K562 (cell line): Measurements from ENCODE around the gene ZNF384. TPM values are rescaled to one million over a fixed set of nuclear protein-coding genes. Genes with fewer than 3 reads are reported as not detected.
A peak's percentile ranks its signal among the peaks of the same experiment; 100 is the strongest.

ENCODE experiments used
- ATAC-seq: fragments of 200-7000 bp; cut with Tn5 transposase; 3 replicates; pipeline ENCODE4 v1.9.1; 2020; ENCODE audit warnings: moderate library complexity
- BruUV-seq: library from RNA; stranded (reverse); fragments of 400-500 nt; replicated peaks from 2 replicates; lab custom pipeline; 2021; lab: Mats Ljungman, UMichigan
- CTCF ChIA-PET: fragments of 300-600 bp; formaldehyde crosslinking; extraction: SDS; loops from one replicate; lab custom pipeline; 2021; ENCODE audit warnings: low intra/inter-chr PET ratio; lab: Yijun Ruan, JAX
- POLR2A ChIA-PET: fragments of 300-600, 350-650 bp; sonication (Branson Sonifier 250); formaldehyde crosslinking; extraction: SDS; loops from one replicate; lab custom pipeline; 2021; ENCODE audit warnings: antibody characterized with exemption, inconsistent platforms; lab: Yijun Ruan, JAX
- DNase-seq, 4 experiments: peaks; one replicate each; pipeline versions ENCODE4 v3.0.0 to v3.0.0-alpha.2; 2011 to 2018; ENCODE audit warnings: low spot score in 3 of 4, mixed read lengths in 3 of 4; ENCODE audit errors: extremely low read depth in 1 of 4
- FAIRE-seq: peaks from 2 replicates; lab custom pipeline; 2011; peaks lifted over from hg19 to GRCh38; lab: Jason Lieb, UNC
- H2AFZ ChIP-seq: 2 replicates; pipeline ENCODE4 v1.6.0; 2011; ENCODE audit warnings: low read depth, low read length, control low read depth, inconsistent platforms
- H3K27ac ChIP-seq: fragments of 200-600 bp; 3 replicates; pipeline ENCODE4 v1.8.0; 2011; ENCODE audit warnings: low read depth, mild to moderate bottlenecking, control low read depth, inconsistent platforms, low read length, moderate library complexity, mixed read lengths; ENCODE audit errors: extremely low read depth
- H3K27me3 ChIP-seq, 2 experiments: fragments of 300-600 bp in 1 of 2; 2 replicates in 1 of 2; 3 replicates in 1 of 2; pipeline versions ENCODE4 v1.6.0 to v1.8.0; 2011; ENCODE audit warnings: inconsistent platforms in 2 of 2, low read length in 2 of 2, mild to moderate bottlenecking in 1 of 2, mixed read lengths in 1 of 2, moderate library complexity in 1 of 2; ENCODE audit not compliant: control insufficient read depth in 2 of 2, insufficient read depth in 2 of 2
- H3K36me3 ChIP-seq: fragments of 300-600 bp; 3 replicates; pipeline ENCODE4 v1.8.0; 2011; ENCODE audit warnings: mild to moderate bottlenecking, low read length, inconsistent platforms; ENCODE audit not compliant: control insufficient read depth, insufficient read depth
- H3K4me1 ChIP-seq, 2 experiments: fragments of 200-600 bp in 1 of 2; replicated peaks in 1 of 2; 2 replicates in 1 of 2; 3 replicates in 1 of 2; pipeline versions ENCODE4 v1.5.1 to v1.8.0; 2011; ENCODE audit warnings: inconsistent platforms in 2 of 2, low read length in 2 of 2, mild to moderate bottlenecking in 1 of 2, mixed read lengths in 1 of 2, moderate library complexity in 1 of 2; ENCODE audit not compliant: control insufficient read depth in 2 of 2, insufficient read depth in 2 of 2
- H3K4me2 ChIP-seq: 2 replicates; pipeline ENCODE4 v1.6.1; 2011; ENCODE audit warnings: low read length, control low read depth, inconsistent platforms, mixed read lengths; ENCODE audit not compliant: insufficient read depth
- H3K4me3 ChIP-seq: fragments of 200-600 bp; sonication (generic), shearing (Covaris generic); 2 replicates; pipeline ENCODE4 v1.5.1; 2016; ENCODE audit warnings: control low read depth, inconsistent platforms
- H3K79me2 ChIP-seq: fragments of 200-600 bp; 3 replicates; pipeline ENCODE4 v1.8.0; 2011; ENCODE audit warnings: low read length, inconsistent platforms; ENCODE audit not compliant: control insufficient read depth, insufficient read depth
- H3K9ac ChIP-seq, 2 experiments: 2 replicates each; pipeline versions ENCODE4 v1.6.0 to v1.6.1; 2011; ENCODE audit warnings: low read depth in 2 of 2, low read length in 2 of 2, control low read depth in 1 of 2, inconsistent platforms in 1 of 2, mild to moderate bottlenecking in 1 of 2, mixed read lengths in 1 of 2; ENCODE audit not compliant: insufficient read depth in 1 of 2
- H3K9me1 ChIP-seq: one replicate; pipeline ENCODE4 v1.6.0; 2011; ENCODE audit warnings: inconsistent platforms, mild to moderate bottlenecking, low read length, moderate library complexity; ENCODE audit not compliant: control insufficient read depth, insufficient read depth
- H3K9me3 ChIP-seq: replicated peaks from 2 replicates; pipeline ENCODE4 v1.5.1; 2011; ENCODE audit warnings: low read depth, low read length, inconsistent platforms; ENCODE audit not compliant: control insufficient read depth, insufficient read depth
- H4K20me1 ChIP-seq: replicated peaks from 2 replicates; pipeline ENCODE4 v1.6.1; 2011; ENCODE audit warnings: low read length, inconsistent platforms, mixed read lengths; ENCODE audit not compliant: control insufficient read depth, insufficient read depth
- CREB1 ChIP-seq, 2 experiments: sonication (generic) in 1 of 2; formaldehyde crosslinking in 1 of 2; IDR thresholded peaks; 2 replicates each; pipeline versions ENCODE4 v1.6.1 to v1.8.0; 2012 to 2022; ENCODE audit warnings: inconsistent platforms in 1 of 2, mild to moderate bottlenecking in 1 of 2, missing genetic modification reagents in 1 of 2, moderate library complexity in 1 of 2
- ETS2 ChIP-seq: IDR thresholded peaks from 2 replicates; pipeline ENCODE4 v1.6.1; 2016; ENCODE audit warnings: borderline replicate concordance, missing genetic modification characterization, mild to moderate bottlenecking, moderate library complexity, missing compliant biosample characterization; ENCODE audit not compliant: poor library complexity, severe bottlenecking
- HES1 ChIP-seq: fragments of 450-650 bp; IDR thresholded peaks from 2 replicates; pipeline ENCODE4 v1.6.1; 2016; ENCODE audit warnings: low read depth, mild to moderate bottlenecking, moderate library complexity
- NEUROD1 ChIP-seq: fragments of 150-350 bp; IDR thresholded peaks from 2 replicates; pipeline ENCODE4 v1.6.1; 2014; ENCODE audit warnings: borderline replicate concordance, low read length, low read depth; ENCODE audit not compliant: partially characterized antibody
- PATZ1 ChIP-seq: fragments of 250-450 bp; sonication (Bioruptor Pico); IDR thresholded peaks from 2 replicates; pipeline ENCODE4 v1.5.0; 2020; ENCODE audit warnings: mild to moderate bottlenecking, borderline replicate concordance
- SIN3B ChIP-seq: fragments of 450-650 bp; IDR thresholded peaks from 2 replicates; pipeline ENCODE4 v1.6.1; 2017; ENCODE audit warnings: low read depth, mild to moderate bottlenecking, moderate library complexity
- STAT5A ChIP-seq: IDR thresholded peaks from 2 replicates; pipeline ENCODE4 v1.6.1; 2012; ENCODE audit warnings: low read length, inconsistent platforms, borderline replicate concordance
- TRIM24 ChIP-seq, 2 experiments: fragments of 450-650 bp; IDR thresholded peaks; 2 replicates each; pipeline ENCODE4 v1.6.1; 2016
- ZBTB2 ChIP-seq: fragments of 450-650 bp; IDR thresholded peaks from 2 replicates; pipeline ENCODE4 v1.6.1; 2016; ENCODE audit warnings: antibody characterized with exemption
- ZC3H11A ChIP-seq: IDR thresholded peaks from 2 replicates; pipeline ENCODE4 v1.6.1; 2012; ENCODE audit warnings: low read depth, low read length, improper control_type of control experiment
- ZNF324 ChIP-seq: fragments of 250-450 bp; sonication (Bioruptor Pico); IDR thresholded peaks from 2 replicates; pipeline ENCODE4 v1.4.0; 2020; ENCODE audit warnings: mild to moderate bottlenecking
- WGBS: fragments of 100-300 bp; shearing (Covaris generic); methylation state at CpG from one replicate; pipeline ENCODE4 v1.1.6; 2016; ENCODE audit warnings: low coverage, mixed read lengths; ENCODE audit not compliant: insufficient coverage; ENCODE audit errors: missing lambda C conversion rate; 5-methylcytosine and 5-hydroxymethylcytosine counted together
- in situ Hi-C: fragments of 300-500 bp; cut with MboI; formaldehyde crosslinking; loops from 4 replicates; pipeline ENCODE4 v1.15.0; 2018; ENCODE audit warnings: inconsistent platforms, mixed read lengths
- intact Hi-C: fragments of 100-400 bp; cut with micrococcal nuclease; formaldehyde crosslinking; loops from 2 replicates; pipeline ENCODE4 v1.14.2; 2022
- polyA plus RNA-seq, 8 experiments: library from polyadenylated mRNA; depleted of rRNA in 4 of 8; stranded (reverse) in 5 of 8; unstranded in 3 of 8; fragments of >200 nt; fragmentation: Nextera tagmentation in 2 of 8; fragmentation: Illumina TruSeq in 1 of 8; extraction: Ambion mirVana in 2 of 8; extraction: Trizol in 1 of 8; gene quantifications; 2 replicates each; pipeline versions ENCODE4 v1.2.1 to v1.2.3, GENCODE V29; 2011 to 2014; ENCODE audit warnings: inconsistent platforms in 1 of 8, missing spikeins in 1 of 8
- total RNA-seq, 7 experiments: library from RNA; depleted of rRNA in 6 of 7; stranded (reverse); fragments of >200 nt in 6 of 7; fragmentation: Illumina TruSeq in 2 of 7; extraction: Trizol in 2 of 7; gene quantifications; 2 replicates each; pipeline versions ENCODE4 v1.2.1 to v1.2.3, GENCODE V29; 2011 to 2021; ENCODE audit warnings: low replicate concordance in 1 of 7

ZNF384 gene
- total and polyA plus RNA-seq, 9 of the 15 experiments (the other 6 are each of a cell fraction or from before 2014, with no cell fraction given), result 0.36 to 64.8 (median 21.3) TPM

GRCh38 chr12:6639151-6639801 is 49.9 kb downstream of the ZNF384 start (continued):
- TF ChIP-seq HES1, result peak; percentile 70
- no peak for TF ChIP-seq CREB1 (IDR thresholded peaks at IDR 0.05)
- TF ChIP-seq CREB1 (CRISPR knock-in tag; IDR thresholded peaks at IDR 0.05), result 0 out of 2 replicates have a peak, but pooled peaks have one; percentile 33
- TF ChIP-seq ZBTB2, result 0 out of 2 replicates have a peak, but pooled peaks have one; percentile 52
- peak; percentile 84 to 87 for TF ChIP-seq TRIM24 (IDR thresholded peaks at IDR 0.05)
- TF ChIP-seq, all 486 proteins: peak for 105

DNA sequence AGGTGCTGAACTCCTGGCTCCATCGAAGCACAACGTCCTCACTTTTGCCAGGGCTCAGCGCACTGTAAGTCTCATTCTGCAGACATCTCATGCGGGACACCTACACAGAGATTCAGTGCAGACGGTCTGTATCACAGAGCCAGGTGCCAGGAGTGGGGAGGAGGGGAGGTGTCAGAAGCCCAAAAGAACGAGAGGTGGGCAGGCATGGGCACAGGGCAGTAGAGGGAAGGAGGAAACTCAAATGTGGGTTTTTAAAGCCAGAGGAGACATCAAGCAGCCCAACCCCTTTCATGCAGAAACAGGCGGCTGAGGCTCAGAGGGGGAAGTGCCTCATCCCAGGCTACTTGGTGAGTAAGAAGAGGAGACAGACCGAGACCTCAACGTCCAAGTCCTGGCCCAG is 50.9 kb downstream of the ZNF384 start:
- H3K4me3 ChIP-seq, result peak overlapping the region; percentile 37
- peak in 1 of 4 experiments; percentile 37 for DNase-seq
- H3K9me3 ChIP-seq, result no peaks in the 10 kb centered on the region; the same call in 1 of the 2 replicates
- H4K20me1 ChIP-seq, result no peaks in the 10 kb centered on the region
- no TSS peak for BruUV-seq
- H3K36me3 ChIP-seq, result no peaks in the 10 kb centered on the region; the same call in 2 of the 3 replicates
- no peaks in the 10 kb centered on the region for H3K9me1 ChIP-seq
- H3K27ac ChIP-seq, result peak overlapping the region; percentile 97
- in situ Hi-C loops (no loop called here), intact Hi-C loops (loop anchor here (2.0 kb wide), 1 partner anchor 24 kb away; the partner anchor contains the start of gene ING4)
- peak overlapping the region; percentile 76; the same call in 1 of the 2 replicates for H2AFZ ChIP-seq
- CTCF ChIA-PET, result no interaction called here
- H3K27me3 ChIP-seq, result no peaks in the 10 kb centered on the region
- ATAC-seq, result peak; percentile 4; the same call in 2 of the 3 replicates
- H3K4me2 ChIP-seq, result peak overlapping the region; percentile 81
- peak overlapping the region; percentile 77 to 89 for H3K9ac ChIP-seq
- POLR2A ChIA-PET, result no interaction called here
- peaks cover 45 to 53% of the 10 kb centered on the region in 2 experiments; a peak in 4 of 5 replicates for H3K4me1 ChIP-seq
- peaks cover 37% of the 10 kb centered on the region for H3K79me2 ChIP-seq
- 42% methylated on average over 6 of the region's 9 CpGs for WGBS
- FAIRE-seq, result no peak
- TF ChIP-seq PATZ1 (no peak), NEUROD1 (no peak), SIN3B (no peak), STAT5A (no peak), ETS2 (tag) (no peak), ZC3H11A (no peak), ZNF324 (CRISPR knock-in tag) (no peak)
